ENCODE measurements around the gene TCHH. TPM values are rescaled to one million over a fixed set of nuclear protein-coding genes. Genes with fewer than 3 reads are reported as not detected.

The TCHH gene
- total RNA-seq, 1 experiment from 2014 or later: 0.24 TPM

GRCh38 chr1:152067929-152068328 lies 47.3 kb downstream of the TCHH start:
- no peak overlapping the region for H3K27ac ChIP-seq (ENCODE audit: low read depth, low read length, poor library complexity, severe bottlenecking)
- no peak for DNase-seq (ENCODE audit: low spot score)
- ChIA-PET CTCF (no interaction called here), POLR2A (ENCODE audit: low non-redundant PET) (no interaction called here)
- no TSS peak for BruUV-seq (replicated peaks)
- H3K36me3 ChIP-seq (ENCODE audit: insufficient read depth, low read length, poor library complexity, severe bottlenecking): no peaks in the 10 kb centered on the region
- intact Hi-C loops (cut with micrococcal nuclease; ENCODE audit: unreplicated experiment): no loop called here
- no peaks in the 10 kb centered on the region for H3K4me1 ChIP-seq (ENCODE audit: insufficient read depth, low read length, poor library complexity, severe bottlenecking)
- TF ChIP-seq, protein P1, sequence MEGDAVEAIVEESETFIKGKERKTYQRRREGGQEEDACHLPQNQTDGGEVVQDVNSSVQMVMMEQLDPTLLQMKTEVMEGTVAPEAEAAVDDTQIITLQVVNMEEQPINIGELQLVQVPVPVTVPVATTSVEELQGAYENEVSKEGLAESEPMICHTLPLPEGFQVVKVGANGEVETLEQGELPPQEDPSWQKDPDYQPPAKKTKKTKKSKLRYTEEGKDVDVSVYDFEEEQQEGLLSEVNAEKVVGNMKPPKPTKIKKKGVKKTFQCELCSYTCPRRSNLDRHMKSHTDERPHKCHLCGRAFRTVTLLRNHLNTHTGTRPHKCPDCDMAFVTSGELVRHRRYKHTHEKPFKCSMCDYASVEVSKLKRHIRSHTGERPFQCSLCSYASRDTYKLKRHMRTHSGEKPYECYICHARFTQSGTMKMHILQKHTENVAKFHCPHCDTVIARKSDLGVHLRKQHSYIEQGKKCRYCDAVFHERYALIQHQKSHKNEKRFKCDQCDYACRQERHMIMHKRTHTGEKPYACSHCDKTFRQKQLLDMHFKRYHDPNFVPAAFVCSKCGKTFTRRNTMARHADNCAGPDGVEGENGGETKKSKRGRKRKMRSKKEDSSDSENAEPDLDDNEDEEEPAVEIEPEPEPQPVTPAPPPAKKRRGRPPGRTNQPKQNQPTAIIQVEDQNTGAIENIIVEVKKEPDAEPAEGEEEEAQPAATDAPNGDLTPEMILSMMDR (conservative IDR thresholded peaks at IDR 0.05; ENCODE audit: low read depth, low read length): no peak
- no peak for TF ChIP-seq EZH2 (IDR thresholded peaks at IDR 0.05; ENCODE audit: borderline replicate concordance, low read depth, low read length, poor library complexity, severe bottlenecking)
- no peak overlapping the region for H3K4me3 ChIP-seq (ENCODE audit: low read depth, low read length, poor library complexity, severe bottlenecking)
- H3K27me3 ChIP-seq (replicated peaks; ENCODE audit: insufficient read depth, low read depth, low read length, poor library complexity): peaks cover 69% of the 10 kb centered on the region
- no peaks in the 10 kb centered on the region for H3K9me3 ChIP-seq (ENCODE audit: low read depth, low read length, poor library complexity, severe bottlenecking)

GRCh38 chr1:152067150-152067549 lies 48.1 kb downstream of the TCHH start:
- Histone ChIP-seq H3K36me3 (ENCODE audit: insufficient read depth, low read length, poor library complexity, severe bottlenecking) (no peaks in the 10 kb centered on the region), H3K4me3 (ENCODE audit: low read depth, low read length, poor library complexity, severe bottlenecking) (no peak overlapping the region), H3K9me3 (ENCODE audit: low read depth, low read length, poor library complexity, severe bottlenecking) (no peaks in the 10 kb centered on the region), H3K4me1 (ENCODE audit: insufficient read depth, low read length, poor library complexity, severe bottlenecking) (no peaks in the 10 kb centered on the region), H3K27ac (ENCODE audit: low read depth, low read length, poor library complexity, severe bottlenecking) (no peak overlapping the region), H3K27me3 (replicated peaks; ENCODE audit: insufficient read depth, low read depth, low read length, poor library complexity) (peaks cover 69% of the 10 kb centered on the region)
- POLR2A ChIA-PET (ENCODE audit: low non-redundant PET): no interaction called here
- TF ChIP-seq, protein P1 (conservative IDR thresholded peaks at IDR 0.05; ENCODE audit: low read depth, low read length): no peak
- TF ChIP-seq EZH2 (IDR thresholded peaks at IDR 0.05; ENCODE audit: borderline replicate concordance, low read depth, low read length, poor library complexity, severe bottlenecking): no peak
- DNase-seq (ENCODE audit: low spot score): no peak
- intact Hi-C loops (cut with micrococcal nuclease; ENCODE audit: unreplicated experiment): no loop called here
- BruUV-seq (replicated peaks): no TSS peak
- CTCF ChIA-PET: no interaction called here

DNA sequence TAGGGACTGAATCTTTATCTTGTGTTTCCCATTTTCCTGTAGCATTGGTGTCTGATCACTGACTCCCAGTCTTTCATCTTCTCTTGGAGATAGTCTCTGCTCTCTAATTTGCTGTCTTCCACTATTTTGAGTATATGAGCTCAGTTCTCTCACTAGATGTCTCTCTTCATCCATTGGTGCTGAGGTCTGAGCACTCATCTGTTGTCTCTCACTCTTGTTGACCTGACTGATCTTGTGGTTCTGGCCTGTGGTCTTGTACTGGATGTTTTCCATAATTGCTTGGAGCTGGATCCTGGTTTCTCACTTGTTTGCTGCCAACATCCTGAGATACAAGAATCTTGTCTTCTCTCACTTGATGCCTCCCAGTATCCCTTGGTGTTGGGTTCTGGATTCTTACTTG lies 53.3 kb downstream of the TCHH start:
- peaks cover 51% of the 10 kb centered on the region for H3K27me3 ChIP-seq (replicated peaks; ENCODE audit: insufficient read depth, low read depth, low read length, poor library complexity)
- no peaks in the 10 kb centered on the region for H3K4me1 ChIP-seq (ENCODE audit: insufficient read depth, low read length, poor library complexity, severe bottlenecking)
- no peak overlapping the region for H3K27ac ChIP-seq (ENCODE audit: low read depth, low read length, poor library complexity, severe bottlenecking)
- no peaks in the 10 kb centered on the region for H3K36me3 ChIP-seq (ENCODE audit: insufficient read depth, low read length, poor library complexity, severe bottlenecking)
- TF ChIP-seq, protein P1 (conservative IDR thresholded peaks at IDR 0.05; ENCODE audit: low read depth, low read length): no peak
- TF ChIP-seq EZH2 (IDR thresholded peaks at IDR 0.05; ENCODE audit: borderline replicate concordance, low read depth, low read length, poor library complexity, severe bottlenecking): no peak
- intact Hi-C loops (cut with micrococcal nuclease; ENCODE audit: unreplicated experiment): no loop called here
- H3K4me3 ChIP-seq (ENCODE audit: low read depth, low read length, poor library complexity, severe bottlenecking): no peak overlapping the region
- no peaks in the 10 kb centered on the region for H3K9me3 ChIP-seq (ENCODE audit: low read depth, low read length, poor library complexity, severe bottlenecking)
- POLR2A ChIA-PET (ENCODE audit: low non-redundant PET): no interaction called here
- CTCF ChIA-PET: no interaction called here
- BruUV-seq (replicated peaks): no TSS peak
- no peak for DNase-seq (ENCODE audit: low spot score)

Other genes with a start within 250 kb of the TCHH start
- 1.2 and 3.0 TPM in 2 replicates for gene THEM4, start 205.9 kb downstream of the TCHH start, total RNA-seq (2021)
- gene S100A10, start 121.6 kb downstream of the TCHH start, total RNA-seq (2021): 34.0 and 42.4 TPM in 2 replicates
- 140 and 151 TPM in 2 replicates for gene S100A11, start 78.4 kb downstream of the TCHH start, total RNA-seq (2021)
- not detected in 2 replicates for gene TCHHL1, start 26.4 kb downstream of the TCHH start, total RNA-seq (2021)
- not detected in 2 replicates for gene RPTN, start 43.8 kb upstream of the TCHH start, total RNA-seq (2021)
- not detected in 2 replicates for gene HRNR, start 108.7 kb upstream of the TCHH start, total RNA-seq (2021)
- not detected in 2 replicates for gene FLG, start 209.8 kb upstream of the TCHH start, total RNA-seq (2021)
- not detected in 2 replicates for gene FLG2, start 244.6 kb upstream of the TCHH start, total RNA-seq (2021)

All from A673 (cell line).